ENCODE measurements around the gene TTLL11. TPM values are rescaled to one million over a fixed set of nuclear protein-coding genes. Genes with fewer than 3 reads are reported as not detected.

The TTLL11 gene
- 10 to 100 TPM in 2 of 4 donors, 1 to 10 TPM in 2; 7.9 to 14.4 (median 9.7) TPM for total RNA-seq

DNA sequence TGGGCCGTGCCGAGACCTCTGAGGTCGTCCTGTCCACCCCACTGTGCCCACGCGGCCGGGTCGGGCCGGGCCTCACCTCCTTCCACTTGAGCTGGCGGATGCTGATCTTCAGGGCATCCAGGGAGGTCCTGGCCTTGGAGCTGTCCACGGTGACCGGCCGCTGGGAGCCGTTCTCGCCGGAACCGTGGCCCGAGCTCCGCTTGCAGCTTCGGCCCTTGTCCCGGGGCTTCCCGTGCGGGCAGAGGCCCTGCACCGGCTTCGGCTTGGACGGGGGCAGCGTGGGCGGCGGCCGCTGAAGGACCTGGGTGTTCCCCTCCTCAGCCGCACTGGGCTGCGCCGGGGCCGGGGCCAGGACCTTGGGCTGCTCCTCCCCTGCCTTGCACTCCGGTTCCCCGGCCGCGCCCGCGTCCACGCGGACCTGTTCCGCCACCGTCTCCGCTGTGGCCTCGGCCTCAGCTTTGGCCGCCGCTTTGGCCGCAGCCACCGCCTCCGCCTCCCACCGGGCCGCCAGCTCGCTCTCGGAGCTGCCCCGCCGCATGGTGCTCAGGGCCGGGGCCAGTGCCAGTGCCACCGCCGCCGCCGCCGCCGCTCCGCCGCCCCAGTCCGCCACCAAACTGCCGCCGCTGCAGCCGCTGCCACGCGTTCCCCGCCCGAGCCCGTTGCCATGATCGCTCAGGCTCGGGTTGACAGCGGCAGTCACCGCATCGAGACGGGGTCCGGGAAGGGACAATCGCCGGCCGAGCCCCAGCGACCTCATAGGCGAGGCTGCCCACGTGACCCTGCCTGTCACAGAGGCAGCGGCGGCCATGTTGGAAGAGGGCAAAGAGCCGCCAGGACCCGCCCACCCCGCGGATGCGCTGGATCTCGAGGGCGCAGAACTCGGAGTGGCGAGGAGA is at the start of gene TTLL11:
Gene TTLL11 (minus strand): TSS at position 698 of the 896 bp plus-strand sequence. CDS start 160 bp downstream, at position 538.
- WGBS, 2 donors: 0 to 1% methylated on average over 13 to 18 of the region's 98 CpGs
- TF ChIP-seq, protein P1, sequence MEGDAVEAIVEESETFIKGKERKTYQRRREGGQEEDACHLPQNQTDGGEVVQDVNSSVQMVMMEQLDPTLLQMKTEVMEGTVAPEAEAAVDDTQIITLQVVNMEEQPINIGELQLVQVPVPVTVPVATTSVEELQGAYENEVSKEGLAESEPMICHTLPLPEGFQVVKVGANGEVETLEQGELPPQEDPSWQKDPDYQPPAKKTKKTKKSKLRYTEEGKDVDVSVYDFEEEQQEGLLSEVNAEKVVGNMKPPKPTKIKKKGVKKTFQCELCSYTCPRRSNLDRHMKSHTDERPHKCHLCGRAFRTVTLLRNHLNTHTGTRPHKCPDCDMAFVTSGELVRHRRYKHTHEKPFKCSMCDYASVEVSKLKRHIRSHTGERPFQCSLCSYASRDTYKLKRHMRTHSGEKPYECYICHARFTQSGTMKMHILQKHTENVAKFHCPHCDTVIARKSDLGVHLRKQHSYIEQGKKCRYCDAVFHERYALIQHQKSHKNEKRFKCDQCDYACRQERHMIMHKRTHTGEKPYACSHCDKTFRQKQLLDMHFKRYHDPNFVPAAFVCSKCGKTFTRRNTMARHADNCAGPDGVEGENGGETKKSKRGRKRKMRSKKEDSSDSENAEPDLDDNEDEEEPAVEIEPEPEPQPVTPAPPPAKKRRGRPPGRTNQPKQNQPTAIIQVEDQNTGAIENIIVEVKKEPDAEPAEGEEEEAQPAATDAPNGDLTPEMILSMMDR (IDR thresholded peaks at IDR 0.05): peak in 1 of 6 experiments; percentile 19
- peak in 1 of 2 donors; percentile 66 for TF ChIP-seq POLR2A (IDR thresholded peaks at IDR 0.05)
- peak; percentile 98 for DNase-seq
- Histone ChIP-seq H3K4me3 (replicated peaks in 1 of 3) (peak within 1 kb of the TSS; percentile 81 to 96 (median 85)), H3K27ac (peak within 1 kb of the TSS in 2 of 3 donors; percentile 43 to 65), H3K4me1 (peaks cover 23 to 27% of the 10 kb centered on the region in 2 donors), H3K9me3 (no peaks in the 10 kb centered on the region), H3K27me3 (no peaks in the 10 kb centered on the region), H3K36me3 (no peaks in the 10 kb centered on the region)
- intact Hi-C loops (cut with DNase I): no loop called here

DNA sequence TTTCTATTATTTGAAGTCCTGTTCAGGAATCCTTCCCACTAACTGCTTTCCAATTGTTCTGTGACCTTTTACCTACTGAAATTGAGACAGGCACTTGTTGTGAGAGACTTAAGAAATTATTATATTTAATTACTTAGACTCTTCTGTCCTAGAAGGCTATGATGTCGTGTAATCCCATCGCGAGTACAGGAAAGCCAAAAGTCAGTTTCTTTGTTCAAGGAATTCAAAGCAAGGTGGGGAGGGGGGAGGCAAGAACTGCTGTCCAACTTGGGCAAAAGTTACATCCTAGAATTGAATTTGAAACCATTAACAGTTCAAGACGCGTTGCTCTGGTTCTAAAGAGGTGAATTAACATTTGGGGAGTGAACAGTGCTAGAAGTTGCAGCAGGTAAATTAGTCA is 48.6 kb upstream of the TTLL11 start:
- DNase-seq: no peak
- H3K36me3 ChIP-seq: peaks cover 22 to 38% of the 10 kb centered on the region in 2 donors
- H3K4me1 ChIP-seq: no peaks in the 10 kb centered on the region
- intact Hi-C loops (cut with DNase I): no loop called here
- no peak overlapping the region for H3K4me3 ChIP-seq (replicated peaks in 1 of 3)
- H3K27me3 ChIP-seq: no peaks in the 10 kb centered on the region
- no peak for TF ChIP-seq POLR2A (IDR thresholded peaks at IDR 0.05)
- TF ChIP-seq, protein P1 (IDR thresholded peaks at IDR 0.05): no peak
- 82 to 90% methylated on average over 5 of the region's 5 CpGs for WGBS, 2 donors
- no peaks in the 10 kb centered on the region for H3K9me3 ChIP-seq
- H3K27ac ChIP-seq: no peak overlapping the region

DNA sequence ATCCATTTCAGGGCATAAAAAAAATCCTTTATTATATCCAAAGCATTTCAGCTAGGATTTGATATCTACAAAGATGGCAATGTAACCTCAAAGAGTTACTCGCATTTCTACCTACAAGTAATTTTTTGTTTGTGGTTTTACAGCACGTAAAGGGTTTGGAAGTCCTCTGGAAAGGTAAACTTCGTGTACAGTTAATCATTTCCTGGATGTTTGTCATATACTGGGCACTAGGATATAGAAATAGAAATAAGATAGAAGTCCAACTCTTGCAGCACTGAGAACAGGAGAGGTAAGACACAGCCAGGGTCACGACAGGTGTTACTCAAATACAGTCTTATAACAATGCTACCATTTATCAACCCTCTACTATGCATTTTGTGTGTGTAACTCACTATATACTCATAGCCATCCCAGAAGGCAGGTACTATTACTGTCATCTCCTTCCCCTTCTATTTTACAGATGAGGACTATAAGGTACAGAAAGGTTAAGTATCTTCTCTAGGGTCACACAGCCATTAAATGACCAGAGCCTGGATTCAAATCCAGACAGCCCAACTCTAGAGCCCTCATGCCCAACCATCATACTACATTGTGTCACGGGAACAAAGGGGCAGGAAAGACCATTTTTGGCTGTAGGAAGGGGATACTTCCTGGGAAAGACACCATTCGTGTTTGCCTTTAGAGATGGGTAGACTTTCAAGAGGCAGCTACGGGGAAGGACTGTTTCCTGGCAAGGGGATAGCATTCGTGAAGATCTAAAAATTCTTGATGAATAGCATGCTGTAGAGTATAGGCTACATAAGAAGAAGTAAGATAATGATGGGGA is 47.5 kb upstream of the TTLL11 start:
- Histone ChIP-seq H3K27me3 (no peaks in the 10 kb centered on the region), H3K4me3 (replicated peaks in 1 of 3) (no peak overlapping the region), H3K27ac (no peak overlapping the region), H3K9me3 (no peaks in the 10 kb centered on the region), H3K36me3 (peaks cover 19 to 30% of the 10 kb centered on the region in 2 donors), H3K4me1 (no peaks in the 10 kb centered on the region)
- DNase-seq: no peak
- intact Hi-C loops (cut with DNase I): no loop called here
- no peak for TF ChIP-seq POLR2A (IDR thresholded peaks at IDR 0.05)
- TF ChIP-seq, protein P1 (IDR thresholded peaks at IDR 0.05): no peak
- WGBS, 2 donors: 83 to 89% methylated on average over 8 of the region's 8 CpGs

- no peaks in the 10 kb centered on the region for H3K9me3 ChIP-seq
- peaks cover 0 to 9% of the 10 kb centered on the region in 2 donors for H3K4me1 ChIP-seq
- DNase-seq: no peak
- no peak overlapping the region for H3K4me3 ChIP-seq (replicated peaks in 1 of 3)
- TF ChIP-seq, protein P1 (IDR thresholded peaks at IDR 0.05): no peak
- TF ChIP-seq POLR2A (IDR thresholded peaks at IDR 0.05): no peak
- no peaks in the 10 kb centered on the region for H3K27me3 ChIP-seq
- intact Hi-C loops (cut with DNase I): no loop called here
- no peak overlapping the region for H3K27ac ChIP-seq
- H3K36me3 ChIP-seq: peaks cover 11 to 13% of the 10 kb centered on the region in 2 donors
- WGBS, 2 donors: 70 to 72% methylated on average over 10 of the region's 10 CpGs
Measured at GRCh38 chr9:122138560-122139268, 45.6 kb upstream of the TTLL11 start.
